Memory B cell (primary cell): ENCODE results near the gene ADAP2.

Source experiments
- ATAC-seq: fragments of 150-1000 bp; cut with Tn5 transposase; 2 replicates; pipeline ENCODE4 v1.10.0; 2021; ENCODE audit warnings: low read depth, mild to moderate bottlenecking, moderate library complexity
- DNase-seq, 2 donors: peaks; one replicate each; pipeline ENCODE4 v3.0.0; 2022; ENCODE audit warnings: low spot score in 2 of 2
- H3K27ac Mint-ChIP-seq: one replicate; pipeline ENCODE4 v1.8.0; 2022; ENCODE audit warnings: mild to moderate bottlenecking, moderate library complexity, mixed read lengths
- H3K27me3 Mint-ChIP-seq: one replicate; pipeline ENCODE4 v1.8.0; 2022; ENCODE audit warnings: mixed read lengths
- H3K36me3 Mint-ChIP-seq: one replicate; pipeline ENCODE4 v1.8.0; 2022; ENCODE audit warnings: mild to moderate bottlenecking, mixed read lengths
- H3K4me1 Mint-ChIP-seq: one replicate; pipeline ENCODE4 v1.8.0; 2022; ENCODE audit warnings: mixed read lengths
- H3K4me3 Mint-ChIP-seq: one replicate; pipeline ENCODE4 v1.8.0; 2022; ENCODE audit warnings: mild to moderate bottlenecking, moderate library complexity, mixed read lengths
- H3K9me3 Mint-ChIP-seq: one replicate; pipeline ENCODE4 v1.8.0; 2022; ENCODE audit warnings: mixed read lengths

Gene ADAP2

GRCh38 chr17:31003225-31003866, 81.6 kb downstream of the ADAP2 start:
- peaks cover 14% of the 10 kb centered on the region for H3K4me1 Mint-ChIP-seq
- ATAC-seq (no peak), DNase-seq (no peak)
- H3K27me3 Mint-ChIP-seq = no peaks in the 10 kb centered on the region
- peaks cover 4% of the 10 kb centered on the region for H3K9me3 Mint-ChIP-seq
- H3K27ac Mint-ChIP-seq = no peak overlapping the region
- no peak overlapping the region for H3K4me3 Mint-ChIP-seq
- H3K36me3 Mint-ChIP-seq = peaks cover 33% of the 10 kb centered on the region

DNA sequence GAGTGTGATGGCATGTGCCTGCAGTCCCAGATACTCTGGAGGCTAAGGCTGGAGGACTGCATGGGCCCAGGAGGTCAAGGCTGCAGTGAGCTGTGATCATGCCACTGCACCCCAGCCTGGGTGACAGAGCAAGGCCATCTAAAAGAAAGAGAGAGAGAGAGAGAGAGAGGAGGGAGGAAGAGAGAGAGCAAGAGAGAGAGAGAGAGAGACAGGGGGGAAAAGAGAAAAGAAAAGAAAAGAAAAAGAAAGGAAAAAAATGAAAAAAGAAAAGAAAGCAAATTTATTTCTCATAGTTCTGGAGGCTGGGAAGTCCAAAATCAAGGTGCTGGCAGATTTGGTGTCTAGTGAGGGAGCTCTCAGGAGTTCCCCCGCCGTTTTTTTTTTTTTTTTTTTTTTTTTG, 82.4 kb downstream of the ADAP2 start:
- ATAC-seq (no peak), DNase-seq (no peak)
- Mint-ChIP-seq H3K9me3 (peaks cover 4% of the 10 kb centered on the region), H3K4me1 (peaks cover 14% of the 10 kb centered on the region), H3K27ac (no peak overlapping the region), H3K36me3 (peaks cover 30% of the 10 kb centered on the region), H3K4me3 (no peak overlapping the region), H3K27me3 (no peaks in the 10 kb centered on the region)

- peaks cover 4% of the 10 kb centered on the region for H3K9me3 Mint-ChIP-seq
- peaks cover 18% of the 10 kb centered on the region for H3K4me1 Mint-ChIP-seq
- ATAC-seq (no peak), DNase-seq (no peak)
- H3K36me3 Mint-ChIP-seq = peaks cover 16% of the 10 kb centered on the region
- H3K27me3 Mint-ChIP-seq = no peaks in the 10 kb centered on the region
- peak overlapping the region; percentile 87 for H3K4me3 Mint-ChIP-seq
- H3K27ac Mint-ChIP-seq = peak overlapping the region; percentile 88
Measured at GRCh38 chr17:31007695-31008373, 86.1 kb downstream of the ADAP2 start.

DNA sequence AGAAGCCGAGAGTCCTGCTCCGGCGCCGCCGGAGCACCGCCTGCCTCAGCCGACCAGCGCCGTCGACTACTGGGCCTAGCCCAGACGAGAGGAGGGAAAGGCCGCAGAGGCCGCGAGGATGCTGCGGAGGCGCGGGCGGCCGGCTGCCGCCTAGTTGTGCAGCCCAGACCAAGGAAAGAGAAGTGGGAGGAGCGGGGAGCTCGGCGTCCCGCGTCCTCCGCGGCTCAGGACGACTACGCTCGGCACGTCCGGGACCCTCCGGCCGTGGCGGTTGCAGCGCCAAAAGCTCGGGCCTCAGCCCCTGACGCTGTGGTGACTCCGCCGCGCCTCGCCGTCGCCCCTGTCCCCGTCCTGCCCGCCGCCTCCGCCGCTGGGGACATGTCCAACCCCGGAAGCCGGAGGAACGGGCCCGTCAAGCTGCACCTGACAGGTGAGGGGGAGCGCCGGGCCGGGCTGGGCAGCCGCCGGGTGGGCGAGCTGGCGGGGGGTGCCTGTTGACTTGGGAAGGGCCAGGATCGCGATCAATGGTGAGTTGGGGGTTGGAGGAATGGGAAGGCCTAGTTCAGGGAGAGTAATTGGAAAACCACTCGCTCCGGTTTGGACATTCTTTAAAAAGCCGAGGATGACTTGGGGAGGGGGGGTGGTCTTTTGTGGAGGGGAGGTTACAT, 86.8 kb downstream of the ADAP2 start:
- Mint-ChIP-seq H3K36me3 (peaks cover 15% of the 10 kb centered on the region), H3K4me1 (peaks cover 18% of the 10 kb centered on the region), H3K27me3 (no peaks in the 10 kb centered on the region), H3K4me3 (peak overlapping the region; percentile 87), H3K27ac (peak overlapping the region; percentile 88), H3K9me3 (peaks cover 4% of the 10 kb centered on the region)
- DNase-seq = peak; percentile 34 to 59
- ATAC-seq = peak; percentile 75
